CD4-positive, alpha-beta T cell treated with Interleukin-6 for 4 hours (primary cell): ENCODE measurements around the gene STBD1.
"Not testable (repeated sequence)": the region's sequence is repeated elsewhere in the genome, so short reads cannot be mapped to it uniquely, and the experiment has no call there.

Source experiments
- DNase-seq: peaks from one replicate; pipeline ENCODE4 v3.0.0-alpha.2; 2020; ENCODE audit warnings: mixed read lengths

STBD1 gene

GRCh38 chr4:76287811-76288210 lies 18.7 kb upstream of the STBD1 start:
- not testable (repeated sequence) for DNase-seq

GRCh38 chr4:76292730-76293129 lies 13.8 kb upstream of the STBD1 start:
- no peak for DNase-seq

GRCh38 chr4:76293772-76294171 lies 12.8 kb upstream of the STBD1 start:
- DNase-seq = no peak

DNA sequence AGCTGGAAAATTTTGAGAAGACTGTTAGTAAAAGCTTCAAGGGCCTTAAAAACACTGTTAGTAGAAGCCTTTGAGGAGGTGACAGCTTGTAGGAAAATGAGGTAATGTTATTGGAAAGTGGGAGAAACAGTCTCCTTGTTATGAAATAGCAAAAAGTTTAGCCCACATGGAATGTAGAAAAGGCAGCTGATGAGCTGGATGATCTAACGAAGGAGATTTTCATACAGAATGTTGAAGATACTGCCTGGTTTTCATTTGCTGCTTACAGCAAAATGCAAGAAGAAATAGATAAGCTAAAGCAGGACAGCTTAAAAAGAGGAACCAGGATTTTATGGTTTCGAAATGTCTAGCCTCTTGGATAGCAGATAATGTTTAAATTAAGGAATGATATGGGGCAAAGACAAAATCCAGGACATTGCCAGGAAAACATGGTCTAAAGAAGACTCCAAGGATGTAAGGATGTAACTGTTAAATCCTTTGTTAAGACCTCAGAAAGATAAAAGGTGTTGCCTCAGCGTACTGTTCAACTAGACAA lies 10.2 kb upstream of the STBD1 start:
- DNase-seq = no peak

DNA sequence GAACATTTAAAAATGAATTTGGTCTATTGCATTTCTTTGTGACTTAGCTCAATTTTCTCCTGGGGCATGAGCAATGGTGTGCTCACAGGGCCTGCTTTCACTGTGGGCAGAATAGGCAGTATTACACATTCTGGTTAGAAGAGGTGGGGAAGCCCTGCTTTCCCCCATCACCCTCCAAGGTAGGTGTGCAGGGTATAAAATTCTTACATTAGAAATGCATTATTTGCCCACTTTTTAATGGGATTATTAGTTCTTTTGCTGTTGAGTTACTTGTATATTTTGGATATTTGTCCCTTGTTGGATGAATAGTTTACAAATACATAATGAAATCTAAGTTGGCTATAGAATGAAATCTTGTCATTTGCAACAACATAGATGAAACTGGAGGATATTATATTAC lies 8.3 kb upstream of the STBD1 start:
- DNase-seq = no peak

- no peak for DNase-seq
These were observed 6.5 kb upstream of the STBD1 start for GRCh38 chr4:76300012-76300411.

GRCh38 chr4:76301068-76301774 lies 5.3 kb upstream of the STBD1 start:
- DNase-seq = no peak

- no peak for DNase-seq
These were observed 4.8 kb upstream of the STBD1 start for GRCh38 chr4:76301775-76302162.

- DNase-seq = no peak
These were observed 3.6 kb upstream of the STBD1 start for GRCh38 chr4:76302826-76303438.

- DNase-seq = peak; percentile 24
These were observed 1.4 kb upstream of the STBD1 start for GRCh38 chr4:76305033-76305687.

DNA sequence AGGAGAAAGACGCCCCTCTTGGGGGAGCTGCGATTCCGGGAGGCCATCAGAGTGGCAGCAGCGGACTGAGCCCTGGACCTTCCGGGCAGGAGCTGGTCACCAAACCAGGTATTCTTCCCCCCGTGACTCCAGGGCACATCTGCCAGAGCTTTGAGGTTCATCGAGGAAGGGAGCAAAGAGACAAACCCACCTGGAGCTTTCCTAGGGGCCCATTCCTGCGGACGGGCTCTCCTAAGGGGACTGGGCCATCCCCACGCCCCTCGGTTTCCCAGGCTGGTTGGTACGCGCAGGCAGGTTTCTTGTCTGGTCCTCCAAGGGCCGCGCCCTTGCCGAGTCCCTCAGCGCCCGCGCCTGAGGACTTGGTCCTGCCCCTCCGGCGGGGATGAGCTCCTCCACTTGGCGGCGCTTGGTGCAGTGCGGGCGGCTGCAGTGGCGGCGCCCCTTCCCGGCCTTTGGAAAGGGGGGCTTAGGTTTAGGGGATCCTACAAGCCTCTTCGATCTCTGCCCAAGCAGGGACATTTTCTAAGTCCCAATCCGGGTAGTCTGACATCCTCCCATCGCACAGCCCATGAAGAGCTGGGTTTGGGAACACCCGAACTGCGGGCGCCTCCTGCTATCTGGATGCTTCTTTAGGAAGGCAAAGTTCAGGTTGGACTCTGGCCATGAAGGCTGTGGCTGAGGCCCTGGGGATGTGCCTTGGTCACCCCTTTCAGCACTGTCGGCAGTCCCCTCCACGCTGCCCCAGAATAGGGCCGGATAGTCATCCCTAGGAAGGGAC lies 538 bp downstream of the STBD1 start:
- DNase-seq = peak; percentile 36

- no peak for DNase-seq
These were observed 1.1 kb downstream of the STBD1 start for GRCh38 chr4:76307660-76308014.

GRCh38 chr4:76308548-76308947 lies 2.0 kb downstream of the STBD1 start:
- DNase-seq = no peak

GRCh38 chr4:76309939-76310550 lies 3.5 kb downstream of the STBD1 start:
- no peak for DNase-seq

- DNase-seq = no peak
These were observed 4.2 kb downstream of the STBD1 start for GRCh38 chr4:76310683-76311082.

DNA sequence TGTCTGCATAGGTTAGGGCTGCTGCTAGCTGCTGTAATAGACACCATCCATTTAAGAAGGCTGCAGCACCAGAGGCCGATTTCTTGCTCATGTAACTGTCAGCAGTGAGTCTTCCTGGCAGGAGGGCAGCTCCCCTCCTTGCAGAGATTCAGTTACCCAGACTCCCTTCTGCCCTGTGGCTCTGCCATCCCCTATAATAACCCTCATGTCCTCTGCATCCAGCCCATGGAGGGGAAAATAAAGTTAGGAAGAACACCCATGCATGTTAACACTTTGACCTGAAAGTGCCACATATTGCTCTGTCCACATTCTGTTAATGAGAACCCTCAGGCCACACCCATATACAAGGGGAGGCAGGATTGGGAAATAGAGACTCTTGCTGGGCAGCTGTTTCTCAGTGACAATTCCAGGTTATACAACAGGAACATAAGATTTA lies 5.4 kb downstream of the STBD1 start:
- no peak for DNase-seq

DNA sequence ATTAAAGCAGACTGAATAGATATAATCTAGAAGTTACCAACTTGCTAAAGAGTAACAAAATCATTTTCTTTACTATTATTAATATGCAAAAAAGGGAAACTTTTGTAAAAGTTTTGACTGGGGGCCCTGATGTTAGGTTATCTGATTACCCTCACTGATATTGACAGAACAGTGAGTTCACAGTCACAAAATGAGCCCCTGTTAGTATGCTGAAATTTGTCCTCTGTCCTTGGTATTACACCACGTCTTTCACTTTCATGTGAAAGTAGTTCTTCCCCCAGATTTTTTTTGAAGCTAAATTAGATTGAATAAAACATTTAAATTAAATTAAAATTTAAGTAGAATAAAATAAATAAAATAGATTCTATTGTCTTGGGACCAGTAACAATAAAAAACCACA lies 5.9 kb downstream of the STBD1 start:
- no peak for DNase-seq

DNA sequence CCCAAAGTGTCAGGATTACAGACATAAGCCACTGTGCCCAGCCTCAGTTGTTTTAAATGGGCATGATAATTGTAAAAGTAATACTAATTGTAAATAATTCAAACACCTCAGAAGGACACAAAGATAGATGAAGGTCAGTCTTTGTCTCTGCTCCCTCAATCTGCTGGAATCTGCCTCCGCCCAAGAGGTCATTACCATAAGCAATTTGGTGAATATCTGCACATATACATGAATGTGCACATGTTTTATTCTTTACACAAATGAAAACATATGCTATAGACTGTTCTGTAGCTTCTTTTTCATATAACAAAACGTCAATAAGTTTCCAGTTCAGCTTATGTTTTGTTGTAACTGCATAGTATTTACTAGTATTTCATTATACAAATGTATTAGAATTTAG lies 7.0 kb downstream of the STBD1 start:
- no peak for DNase-seq

GRCh38 chr4:76315267-76315918 lies 8.9 kb downstream of the STBD1 start:
- no peak for DNase-seq

- no peak for DNase-seq
These were observed 9.6 kb downstream of the STBD1 start for GRCh38 chr4:76316131-76316530.

DNA sequence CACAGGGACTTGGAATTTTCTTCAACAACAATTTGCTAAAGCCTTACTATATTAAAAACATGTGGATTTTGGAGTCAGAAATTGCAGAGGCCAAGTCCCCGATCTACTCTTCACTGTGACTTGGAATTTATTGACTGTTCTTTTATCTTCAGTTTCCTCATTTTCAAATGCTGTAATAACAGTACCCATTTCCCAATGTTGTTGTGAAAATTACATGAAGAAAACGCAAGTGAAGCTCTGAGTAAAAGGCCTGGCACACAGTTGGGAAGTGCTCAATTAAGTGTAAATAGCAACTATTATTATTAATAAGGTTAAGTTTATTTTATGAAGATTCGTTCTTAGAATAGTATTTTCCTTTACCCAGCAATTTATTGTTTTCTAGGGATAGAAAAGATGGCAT lies 15.7 kb downstream of the STBD1 start:
- DNase-seq = no peak

- no peak for DNase-seq
These were observed 18.5 kb downstream of the STBD1 start for GRCh38 chr4:76325072-76325471.
